PC-9 (cell line): ENCODE data around the gene FOXL1.

Experiments
- EZH2 ChIP-seq: fragments of 200-600 bp; sonication (generic); IDR thresholded peaks from 2 replicates; pipeline ENCODE4 v1.8.0; 2017; ENCODE audit warnings: antibody characterized with exemption, low read depth
- TF ChIP-seq, protein P1 (sequence below): fragments of 200-600 bp; sonication (generic); conservative IDR thresholded peaks from 2 replicates; pipeline ENCODE4 v1.6.1; 2017; ENCODE audit warnings: mixed run types, antibody characterized with exemption, mild to moderate bottlenecking, moderate library complexity

DNA sequence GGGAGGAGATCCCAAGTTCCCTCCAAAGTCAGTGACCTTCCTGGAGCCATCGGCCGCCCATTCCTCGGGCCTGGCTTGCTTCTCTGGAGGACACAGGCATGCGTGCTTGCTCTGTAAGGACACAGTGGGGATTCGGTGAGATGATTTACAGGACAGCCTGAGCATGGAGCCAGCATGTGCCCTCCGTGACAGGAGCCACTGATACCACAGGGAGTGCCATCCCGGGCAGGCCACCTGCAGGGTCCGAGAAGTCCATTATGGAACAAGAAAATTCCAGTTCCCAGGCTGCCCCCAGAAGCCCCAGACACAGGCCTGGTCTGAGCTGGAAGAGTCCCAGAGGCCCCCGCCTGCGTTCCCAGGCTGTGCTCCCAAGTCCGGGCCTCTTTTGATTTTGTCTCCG, 47.9 kb downstream of the FOXL1 start:
- TF ChIP-seq, protein P1, sequence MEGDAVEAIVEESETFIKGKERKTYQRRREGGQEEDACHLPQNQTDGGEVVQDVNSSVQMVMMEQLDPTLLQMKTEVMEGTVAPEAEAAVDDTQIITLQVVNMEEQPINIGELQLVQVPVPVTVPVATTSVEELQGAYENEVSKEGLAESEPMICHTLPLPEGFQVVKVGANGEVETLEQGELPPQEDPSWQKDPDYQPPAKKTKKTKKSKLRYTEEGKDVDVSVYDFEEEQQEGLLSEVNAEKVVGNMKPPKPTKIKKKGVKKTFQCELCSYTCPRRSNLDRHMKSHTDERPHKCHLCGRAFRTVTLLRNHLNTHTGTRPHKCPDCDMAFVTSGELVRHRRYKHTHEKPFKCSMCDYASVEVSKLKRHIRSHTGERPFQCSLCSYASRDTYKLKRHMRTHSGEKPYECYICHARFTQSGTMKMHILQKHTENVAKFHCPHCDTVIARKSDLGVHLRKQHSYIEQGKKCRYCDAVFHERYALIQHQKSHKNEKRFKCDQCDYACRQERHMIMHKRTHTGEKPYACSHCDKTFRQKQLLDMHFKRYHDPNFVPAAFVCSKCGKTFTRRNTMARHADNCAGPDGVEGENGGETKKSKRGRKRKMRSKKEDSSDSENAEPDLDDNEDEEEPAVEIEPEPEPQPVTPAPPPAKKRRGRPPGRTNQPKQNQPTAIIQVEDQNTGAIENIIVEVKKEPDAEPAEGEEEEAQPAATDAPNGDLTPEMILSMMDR, result no peak
- TF ChIP-seq EZH2, result no peak
